Stomach (tissue), 9 donors: ENCODE measurements around the gene ARHGAP22. TPM values are rescaled to one million over a fixed set of nuclear protein-coding genes. Genes with fewer than 3 reads are reported as not detected.

Experiments used
- DNase-seq, 2 donors: peaks; one replicate each; pipeline versions ENCODE4 v3.0.0 to v3.0.0-alpha.2; 2013 to 2019
- H3K27ac ChIP-seq, 5 donors: fragments of 200-600 bp in 4 of 5; sonication (generic) in 4 of 5; one replicate each; pipeline ENCODE4 v1.5.1; 2013 to 2019; ENCODE audit warnings: mild to moderate bottlenecking in 1 of 5, moderate library complexity in 1 of 5
- H3K27me3 ChIP-seq, 3 donors: fragments of 200-600 bp; sonication (generic); one replicate each; pipeline ENCODE4 v1.5.1; 2017 to 2019; ENCODE audit warnings: mixed run types in 1 of 3
- H3K36me3 ChIP-seq, 4 donors: fragments of 200-600 bp; sonication (generic); 1 replicate in 3 of 4; 2 replicates in 1 of 4; pipeline ENCODE4 v1.5.1; 2016 to 2019
- H3K4me1 ChIP-seq, 4 donors: fragments of 200-600 bp; sonication (generic); one replicate each; pipeline ENCODE4 v1.5.1; 2016 to 2019
- H3K4me3 ChIP-seq, 4 donors: fragments of 200-600 bp; sonication (generic) in 3 of 4; one replicate each; pipeline ENCODE4 v1.5.1; 2016 to 2019; ENCODE audit warnings: mild to moderate bottlenecking in 1 of 4
- H3K9me3 ChIP-seq, 4 donors: fragments of 200-600 bp; sonication (generic); one replicate each; pipeline ENCODE4 v1.5.1; 2016 to 2019
- CTCF ChIP-seq, 7 experiments: fragments of 450-650 bp in 4 of 7; fragments of 200-600 bp in 3 of 7; sonication (generic) in 3 of 7; IDR thresholded peaks; one replicate each; pipeline ENCODE4 v1.5.1; 2016 to 2019; ENCODE audit warnings: antibody characterized with exemption in 7 of 7, control low read depth in 2 of 7, mild to moderate bottlenecking in 1 of 7
- EP300 ChIP-seq: sonication (generic); formaldehyde crosslinking; IDR thresholded peaks from one replicate; pipeline ENCODE4 v1.6.1; 2017; ENCODE audit warnings: antibody characterized with exemption
- POLR2A ChIP-seq, 4 donors: fragments of 450-650 bp; IDR thresholded peaks; one replicate each; pipeline ENCODE4 v1.6.1; 2016; ENCODE audit warnings: antibody characterized with exemption in 4 of 4, control low read depth in 2 of 4, mild to moderate bottlenecking in 1 of 4, moderate library complexity in 1 of 4
- POLR2AphosphoS5 ChIP-seq, 3 donors: sonication (generic); formaldehyde crosslinking; IDR thresholded peaks; one replicate each; pipeline ENCODE4 v1.6.1; 2016; ENCODE audit warnings: antibody characterized with exemption in 3 of 3
- WGBS, 5 donors: extraction: QIAGEN DNeasy Blood & Tissue Kit in 3 of 5; methylation state at CpG; one replicate each; pipeline versions ENCODE4 v1.1.5 to v1.1.7; 2013 to 2018; 5-methylcytosine and 5-hydroxymethylcytosine counted together
- intact Hi-C: fragments of 100-400 bp; cut with DNase I; formaldehyde crosslinking; loops from one replicate; pipeline ENCODE4 v1.15.1; 2023; ENCODE audit warnings: low total_unique reads
- polyA plus RNA-seq, 3 donors: library from polyadenylated mRNA; stranded (reverse); fragments of 200-250 nt; gene quantifications; one replicate each; pipeline ENCODE4 v1.2.3, GENCODE V29; 2013
- total RNA-seq, 5 donors: library from RNA; depleted of rRNA; stranded (reverse); fragments of >200 nt; gene quantifications; one replicate each; pipeline versions ENCODE4 v1.1.0 to v1.2.3, GENCODE V29; 2014 to 2016
- donor health status: healthy with polysubstance abuse.
- donor health status: Bipolar disorder and iron deficiency.
- donor health status: healthy.

Gene ARHGAP22
- total and polyA plus RNA-seq, 8 donors: 1.3 to 28.6 (median 2.2) TPM; not detected in 1

DNA sequence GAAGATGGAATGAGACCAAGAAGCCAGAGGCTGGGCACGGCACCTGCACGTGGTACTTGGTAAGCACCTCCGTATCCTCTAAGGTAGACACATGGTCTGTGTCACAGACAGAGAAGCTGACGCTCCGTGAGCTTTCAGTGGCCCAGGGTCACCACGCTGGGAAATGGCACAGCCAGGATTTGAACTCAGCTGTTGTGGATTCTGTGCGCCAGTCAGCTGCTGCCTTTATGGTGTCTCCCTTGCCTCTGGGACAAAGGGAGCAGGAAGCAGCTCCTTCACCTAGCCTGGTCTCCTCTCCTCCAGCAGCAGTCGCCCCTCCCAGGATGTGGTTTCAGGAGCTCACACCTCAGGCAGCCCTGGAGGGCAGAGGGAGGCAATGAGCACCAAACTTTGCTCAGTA lies 110.8 kb downstream of the ARHGAP22 start:
- no peaks in the 10 kb centered on the region for H3K9me3 ChIP-seq

DNA sequence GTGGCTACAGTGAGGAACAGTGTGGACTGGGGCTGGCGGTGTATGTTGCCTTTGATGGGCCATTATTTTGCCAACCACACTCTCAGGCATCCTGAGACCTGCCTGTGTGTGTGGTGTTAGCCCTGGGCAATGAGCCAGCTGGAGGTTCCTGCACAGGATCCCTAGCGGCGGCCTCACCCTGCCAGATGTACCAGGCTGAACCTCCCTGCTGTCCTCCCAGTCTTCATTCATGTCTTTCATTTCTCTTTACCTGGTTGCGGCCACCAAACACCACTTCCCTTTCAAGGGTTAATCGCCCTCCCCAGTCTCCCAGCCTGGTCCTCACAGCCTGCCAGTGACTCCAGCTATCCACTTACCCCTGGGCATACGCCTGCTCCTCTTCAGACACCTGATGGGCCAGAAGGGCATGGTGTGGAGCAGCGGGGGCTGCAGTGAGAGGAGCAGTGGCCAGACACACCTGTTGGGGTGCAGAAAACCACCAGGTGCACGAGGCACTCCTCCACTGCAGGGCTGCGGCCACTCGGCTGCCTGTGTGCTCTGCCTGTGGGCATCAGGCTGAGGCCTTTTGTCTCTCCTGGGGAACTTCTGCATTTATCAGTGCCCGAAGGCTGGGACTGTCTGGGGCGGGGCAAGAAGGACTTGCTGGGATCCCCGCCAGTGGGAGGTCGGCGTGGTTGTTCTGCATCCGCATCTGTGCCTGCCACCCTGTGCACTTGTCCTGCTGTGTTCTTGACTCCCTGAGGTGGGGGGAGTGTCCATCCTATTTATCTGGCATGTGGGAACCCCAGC lies 111.6 kb downstream of the ARHGAP22 start:
- peak in 1 of 2 donors; percentile 21 for DNase-seq
- intact Hi-C loops: no loop called here
- WGBS, 5 donors: 63 to 76% (median 72%) methylated on average over 13 to 16 of the region's 16 CpGs
- Histone ChIP-seq H3K36me3 (no peaks in the 10 kb centered on the region), H3K4me3 (no peak overlapping the region), H3K4me1 (peaks cover 0 to 10% (median 3%) of the 10 kb centered on the region in 4 donors), H3K27ac (no peak overlapping the region), H3K27me3 (peaks cover 0 to 25% (median 4%) of the 10 kb centered on the region in 3 donors), H3K9me3 (no peaks in the 10 kb centered on the region)
- TF ChIP-seq POLR2AphosphoS5 (IDR thresholded peaks at IDR 0.05): no peak
- TF ChIP-seq EP300: no peak
- TF ChIP-seq POLR2A (IDR thresholded peaks at IDR 0.05): no peak
- TF ChIP-seq CTCF (IDR thresholded peaks at IDR 0.05): no peak

More for the DNA sequence above, 110.8 kb downstream of the ARHGAP22 start:
- WGBS, 5 donors: 70 to 81% (median 75%) methylated on average over 8 of the region's 8 CpGs
- Histone ChIP-seq H3K4me1 (peaks cover 0 to 10% (median 3%) of the 10 kb centered on the region in 4 donors), H3K27me3 (peaks cover 0 to 25% (median 4%) of the 10 kb centered on the region in 3 donors), H3K27ac (no peak overlapping the region), H3K36me3 (no peaks in the 10 kb centered on the region), H3K4me3 (no peak overlapping the region)
- intact Hi-C loops: no loop called here
- peak in 1 of 2 donors; percentile 17 for DNase-seq
- no peak for TF ChIP-seq CTCF (IDR thresholded peaks at IDR 0.05)
- TF ChIP-seq POLR2AphosphoS5 (IDR thresholded peaks at IDR 0.05): no peak
- TF ChIP-seq POLR2A (IDR thresholded peaks at IDR 0.05): no peak
- no peak for TF ChIP-seq EP300

DNA sequence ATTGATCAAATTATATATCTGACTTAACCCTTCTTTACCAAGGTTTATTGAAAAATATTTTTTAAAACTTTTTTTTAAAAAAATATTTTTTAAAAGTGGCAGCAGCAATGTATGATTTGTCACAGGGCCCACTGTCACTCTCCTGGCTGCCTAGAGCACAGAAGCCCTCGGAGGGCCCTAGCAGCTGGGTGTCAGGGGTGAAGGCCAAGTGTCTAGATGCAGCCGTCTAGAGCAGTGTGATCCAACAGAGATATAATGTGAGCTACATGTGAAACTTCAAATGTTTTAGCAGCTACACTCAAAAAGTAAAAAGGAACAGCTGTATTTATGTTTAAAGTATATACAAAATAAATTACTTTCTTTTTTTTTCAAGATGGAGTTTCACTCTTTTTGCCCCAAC lies 112.7 kb downstream of the ARHGAP22 start:
- no peaks in the 10 kb centered on the region for H3K9me3 ChIP-seq
- H3K4me1 ChIP-seq: peaks cover 0 to 5% (median 1%) of the 10 kb centered on the region in 4 donors
- peaks cover 0 to 19% (median 4%) of the 10 kb centered on the region in 3 donors for H3K27me3 ChIP-seq
- H3K4me3 ChIP-seq: no peak overlapping the region
- H3K27ac ChIP-seq: no peak overlapping the region
- intact Hi-C loops: no loop called here
- no peaks in the 10 kb centered on the region for H3K36me3 ChIP-seq
- DNase-seq: peak in 1 of 2 donors; percentile 8
- WGBS, 5 donors: 55 to 73% (median 67%) methylated on average over 2 of the region's 2 CpGs
- TF ChIP-seq POLR2A (IDR thresholded peaks at IDR 0.05) (no peak), EP300 (no peak), CTCF (IDR thresholded peaks at IDR 0.05) (no peak), POLR2AphosphoS5 (IDR thresholded peaks at IDR 0.05) (no peak)

GRCh38 chr10:48491392-48492139 lies 113.3 kb downstream of the ARHGAP22 start:
- Histone ChIP-seq H3K9me3 (no peaks in the 10 kb centered on the region), H3K27me3 (peaks cover 0 to 17% (median 0%) of the 10 kb centered on the region in 3 donors), H3K4me3 (no peak overlapping the region), H3K36me3 (no peaks in the 10 kb centered on the region), H3K4me1 (no peaks in the 10 kb centered on the region), H3K27ac (no peak overlapping the region)
- intact Hi-C loops: no loop called here
- WGBS, 5 donors: 89 to 93% (median 90%) methylated on average over 13 of the region's 13 CpGs
- TF ChIP-seq CTCF (IDR thresholded peaks at IDR 0.05) (no peak), POLR2A (IDR thresholded peaks at IDR 0.05) (no peak), EP300 (no peak), POLR2AphosphoS5 (IDR thresholded peaks at IDR 0.05) (no peak)
- DNase-seq: peak in 1 of 2 donors; percentile 9
